Activated T-helper 1 cell treated with anti-CD3 and anti-CD28 coated beads, Interleukin-12 subunit alpha, Interleukin-12 subunit beta, Interleukin-2, Interleukin-4 antibody, amounts not matched to agents 30 ng/mL and 10 ng/mL and 1 ng/mL, durations not matched to agents 14 hours and 24 hours and 36 hours (primary cell): ENCODE results near the gene ALDH6A1. TPM values are rescaled to one million over a fixed set of nuclear protein-coding genes. Genes with fewer than 3 reads are reported as not detected.

ENCODE experiments used
- DNase-seq: peaks from one replicate; pipeline ENCODE4 v3.0.0; 2021; ENCODE audit warnings: low spot score
- H3K27ac Mint-ChIP-seq: one replicate; pipeline ENCODE4 v1.8.0; 2021; ENCODE audit warnings: mild to moderate bottlenecking, mixed read lengths
- H3K27me3 Mint-ChIP-seq: one replicate; pipeline ENCODE4 v1.8.0; 2022; ENCODE audit warnings: mild to moderate bottlenecking, moderate library complexity, mixed read lengths; ENCODE audit not compliant: insufficient read depth
- H3K36me3 Mint-ChIP-seq: one replicate; pipeline ENCODE4 v1.8.0; 2021; ENCODE audit warnings: low read depth, mixed read lengths
- H3K4me1 Mint-ChIP-seq: one replicate; pipeline ENCODE4 v1.8.0; 2021; ENCODE audit warnings: low read depth, mixed read lengths
- H3K4me3 Mint-ChIP-seq: one replicate; pipeline ENCODE4 v1.8.0; 2021; ENCODE audit warnings: mild to moderate bottlenecking, moderate library complexity, mixed read lengths
- H3K9me3 Mint-ChIP-seq: one replicate; pipeline ENCODE4 v1.8.0; 2021; ENCODE audit warnings: mixed read lengths
- intact Hi-C: fragments of 100-400 bp; cut with micrococcal nuclease; formaldehyde crosslinking; loops from one replicate; pipeline ENCODE4 v1.15.1; 2024
- total RNA-seq: library from RNA; stranded (reverse); gene quantifications from 2 replicates; pipeline ENCODE4 v1.2.3, GENCODE V29; 2022

The ALDH6A1 gene
- total RNA-seq, 1 donor from 2014 or later = 10.8 TPM

- intact Hi-C loops = loop anchor here (1.0 kb wide), 3 partner anchors 19 to 310 kb away; partner anchors contain the start of genes BBOF1, COQ6, ENTPD5 and FAM161B
- Mint-ChIP-seq H3K4me3 (no peak overlapping the region), H3K27me3 (no peaks in the 10 kb centered on the region), H3K27ac (no peak overlapping the region), H3K36me3 (no peaks in the 10 kb centered on the region), H3K4me1 (no peaks in the 10 kb centered on the region), H3K9me3 (no peaks in the 10 kb centered on the region)
- DNase-seq = no peak
These were observed 46.0 kb downstream of the ALDH6A1 start for GRCh38 chr14:74038020-74038859.

- Mint-ChIP-seq H3K36me3 (no peaks in the 10 kb centered on the region), H3K9me3 (no peaks in the 10 kb centered on the region), H3K4me3 (no peak overlapping the region), H3K27ac (no peak overlapping the region), H3K27me3 (no peaks in the 10 kb centered on the region), H3K4me1 (no peaks in the 10 kb centered on the region)
- no peak for DNase-seq
- intact Hi-C loops = no loop called here
These were observed 48.7 kb downstream of the ALDH6A1 start for GRCh38 chr14:74035556-74035955.

GRCh38 chr14:74034572-74034971, 49.7 kb downstream of the ALDH6A1 start:
- Mint-ChIP-seq H3K36me3 (no peaks in the 10 kb centered on the region), H3K9me3 (no peaks in the 10 kb centered on the region), H3K27me3 (no peaks in the 10 kb centered on the region), H3K27ac (no peak overlapping the region), H3K4me1 (no peaks in the 10 kb centered on the region), H3K4me3 (no peak overlapping the region)
- DNase-seq = no peak
- intact Hi-C loops = no loop called here

- Mint-ChIP-seq H3K27ac (no peak overlapping the region), H3K9me3 (no peaks in the 10 kb centered on the region), H3K27me3 (peaks cover 2% of the 10 kb centered on the region), H3K4me3 (no peak overlapping the region), H3K36me3 (no peaks in the 10 kb centered on the region), H3K4me1 (no peaks in the 10 kb centered on the region)
- intact Hi-C loops = no loop called here
- no peak for DNase-seq
These were observed 55.1 kb downstream of the ALDH6A1 start for GRCh38 chr14:74029136-74029535.

- H3K9me3 Mint-ChIP-seq = no peaks in the 10 kb centered on the region
- no peaks in the 10 kb centered on the region for H3K36me3 Mint-ChIP-seq
- H3K27me3 Mint-ChIP-seq = peaks cover 3% of the 10 kb centered on the region
- H3K4me3 Mint-ChIP-seq = no peak overlapping the region
- no peak for DNase-seq
- intact Hi-C loops = no loop called here
- H3K27ac Mint-ChIP-seq = no peak overlapping the region
- H3K4me1 Mint-ChIP-seq = peaks cover 12% of the 10 kb centered on the region
These were observed 61.9 kb downstream of the ALDH6A1 start for GRCh38 chr14:74022346-74022745.

GRCh38 chr14:74019408-74020137, 64.7 kb downstream of the ALDH6A1 start:
- Mint-ChIP-seq H3K27me3 (peaks cover 3% of the 10 kb centered on the region), H3K27ac (peak overlapping the region; percentile 80), H3K36me3 (no peaks in the 10 kb centered on the region), H3K4me1 (peaks cover 17% of the 10 kb centered on the region), H3K4me3 (peak overlapping the region; percentile 89), H3K9me3 (no peaks in the 10 kb centered on the region)
- intact Hi-C loops = loop anchor here (1.0 to 5.0 kb wide), 5 partner anchors 19 to 528 kb away; partner anchors contain the start of genes ALDH6A1, COQ6, FAM161B and LIN52
- DNase-seq = no peak

GRCh38 chr14:74018586-74019407, 65.5 kb downstream of the ALDH6A1 start, which contains the start of the genes BBOF1 and ENTPD5:
TSS of gene BBOF1 (plus strand) at chr14:74019349. CDS start at chr14:74019479, 130 bp downstream.
TSS of gene ENTPD5 (minus strand) at chr14:74019288. CDS start at chr14:73988102, 31,186 bp downstream.
- intact Hi-C loops = loop anchor here (1.0 to 5.0 kb wide), 6 partner anchors 20 to 527 kb away; partner anchors contain the start of genes ALDH6A1, COQ6, FAM161B and LIN52
- Mint-ChIP-seq H3K4me1 (peaks cover 17% of the 10 kb centered on the region), H3K9me3 (no peaks in the 10 kb centered on the region), H3K4me3 (peak within 1 kb of the TSS; percentile 95), H3K36me3 (no peaks in the 10 kb centered on the region), H3K27me3 (peaks cover 3% of the 10 kb centered on the region), H3K27ac (peak within 1 kb of the TSS; percentile 97)
- peak; percentile 85 for DNase-seq

- Mint-ChIP-seq H3K4me1 (peaks cover 17% of the 10 kb centered on the region), H3K27me3 (peaks cover 3% of the 10 kb centered on the region), H3K4me3 (peak overlapping the region; percentile 95), H3K9me3 (no peaks in the 10 kb centered on the region), H3K36me3 (peaks cover under 1% of the 10 kb centered on the region), H3K27ac (peak overlapping the region; percentile 97)
- intact Hi-C loops = loop anchor here (1.0 to 5.0 kb wide), 2 partner anchors 131 to 306 kb away; partner anchors contain the start of gene PNMA1
- no peak for DNase-seq
These were observed 66.1 kb downstream of the ALDH6A1 start for GRCh38 chr14:74018174-74018585.

GRCh38 chr14:74015963-74016362, 68.3 kb downstream of the ALDH6A1 start:
- Mint-ChIP-seq H3K27me3 (peaks cover 2% of the 10 kb centered on the region), H3K4me3 (no peak overlapping the region), H3K9me3 (no peaks in the 10 kb centered on the region), H3K36me3 (peaks cover 6% of the 10 kb centered on the region), H3K4me1 (peaks cover 17% of the 10 kb centered on the region), H3K27ac (no peak overlapping the region)
- intact Hi-C loops = loop anchor here (5.0 kb wide), 1 partner anchor 304 kb away; the partner anchor contains the start of gene PNMA1
- DNase-seq = no peak

GRCh38 chr14:74015176-74015575, 69.1 kb downstream of the ALDH6A1 start:
- no peak for DNase-seq
- intact Hi-C loops = loop anchor here (5.0 kb wide), 1 partner anchor 303 kb away; the partner anchor contains the start of gene PNMA1
- H3K36me3 Mint-ChIP-seq = peaks cover 6% of the 10 kb centered on the region
- no peaks in the 10 kb centered on the region for H3K9me3 Mint-ChIP-seq
- no peak overlapping the region for H3K4me3 Mint-ChIP-seq
- peaks cover 2% of the 10 kb centered on the region for H3K27me3 Mint-ChIP-seq
- peaks cover 17% of the 10 kb centered on the region for H3K4me1 Mint-ChIP-seq
- H3K27ac Mint-ChIP-seq = no peak overlapping the region

- intact Hi-C loops = no loop called here
These were observed 70.0 kb downstream of the ALDH6A1 start for GRCh38 chr14:74014299-74014698.

More at GRCh38 chr14:74014299-74014698, 70.0 kb downstream of the ALDH6A1 start:
- DNase-seq = no peak
- peaks cover 1% of the 10 kb centered on the region for H3K27me3 Mint-ChIP-seq
- H3K4me3 Mint-ChIP-seq = no peak overlapping the region
- no peak overlapping the region for H3K27ac Mint-ChIP-seq
- H3K36me3 Mint-ChIP-seq = peaks cover 6% of the 10 kb centered on the region
- H3K9me3 Mint-ChIP-seq = no peaks in the 10 kb centered on the region
- peaks cover 12% of the 10 kb centered on the region for H3K4me1 Mint-ChIP-seq
